Fibroblast of mammary gland (primary cell): Measurements from ENCODE around the gene AZU1.

Experiments used
- DNase-seq: peaks from one replicate; pipeline ENCODE4 v3.0.0-alpha.2; 2010; ENCODE audit warnings: low read depth
- H3K4me3 ChIP-seq: 2 replicates; pipeline ENCODE4 v1.5.1; 2011; ENCODE audit warnings: low read depth, mild to moderate bottlenecking, low read length, moderate library complexity; ENCODE audit not compliant: control insufficient read depth
- TF ChIP-seq, protein P1 (sequence below): conservative IDR thresholded peaks from 2 replicates; pipeline ENCODE4 v1.5.1; 2011; ENCODE audit warnings: low read depth, low read length, inconsistent platforms; ENCODE audit not compliant: control insufficient read depth, insufficient read depth

AZU1 gene, protein sequence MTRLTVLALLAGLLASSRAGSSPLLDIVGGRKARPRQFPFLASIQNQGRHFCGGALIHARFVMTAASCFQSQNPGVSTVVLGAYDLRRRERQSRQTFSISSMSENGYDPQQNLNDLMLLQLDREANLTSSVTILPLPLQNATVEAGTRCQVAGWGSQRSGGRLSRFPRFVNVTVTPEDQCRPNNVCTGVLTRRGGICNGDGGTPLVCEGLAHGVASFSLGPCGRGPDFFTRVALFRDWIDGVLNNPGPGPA

DNA sequence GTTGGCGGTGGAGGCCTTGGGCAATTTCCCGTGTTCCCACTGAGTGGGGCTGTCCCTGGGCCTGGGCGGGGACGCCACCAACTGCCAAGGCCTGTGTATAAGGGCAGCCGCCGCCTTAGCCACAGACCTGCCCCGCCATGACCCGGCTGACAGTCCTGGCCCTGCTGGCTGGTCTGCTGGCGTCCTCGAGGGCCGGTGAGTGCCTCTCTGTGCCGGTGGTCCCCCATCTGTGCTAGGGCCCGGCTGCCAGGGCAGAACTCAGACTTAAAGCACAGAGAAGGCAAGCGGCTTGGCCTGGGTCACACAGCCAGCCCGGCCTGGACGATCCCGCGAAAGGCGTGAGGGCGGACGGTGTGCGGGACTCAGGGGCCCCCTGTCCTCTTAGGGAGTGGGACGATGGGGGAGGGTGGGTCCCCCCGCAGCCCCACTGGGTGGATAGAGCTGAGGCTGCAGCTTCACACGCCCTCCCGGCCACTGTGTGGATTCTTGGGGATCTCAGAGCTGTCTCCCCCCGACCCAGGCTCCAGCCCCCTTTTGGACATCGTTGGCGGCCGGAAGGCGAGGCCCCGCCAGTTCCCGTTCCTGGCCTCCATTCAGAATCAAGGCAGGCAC, at the start of gene AZU1:
AZU1 (plus strand) TSS at position 128 of the 612 bp plus-strand sequence; CDS start at position 138, 10 bp downstream.
- H3K4me3 ChIP-seq = no peak within 1 kb of the TSS
- no peak for DNase-seq
- TF ChIP-seq, protein P1, sequence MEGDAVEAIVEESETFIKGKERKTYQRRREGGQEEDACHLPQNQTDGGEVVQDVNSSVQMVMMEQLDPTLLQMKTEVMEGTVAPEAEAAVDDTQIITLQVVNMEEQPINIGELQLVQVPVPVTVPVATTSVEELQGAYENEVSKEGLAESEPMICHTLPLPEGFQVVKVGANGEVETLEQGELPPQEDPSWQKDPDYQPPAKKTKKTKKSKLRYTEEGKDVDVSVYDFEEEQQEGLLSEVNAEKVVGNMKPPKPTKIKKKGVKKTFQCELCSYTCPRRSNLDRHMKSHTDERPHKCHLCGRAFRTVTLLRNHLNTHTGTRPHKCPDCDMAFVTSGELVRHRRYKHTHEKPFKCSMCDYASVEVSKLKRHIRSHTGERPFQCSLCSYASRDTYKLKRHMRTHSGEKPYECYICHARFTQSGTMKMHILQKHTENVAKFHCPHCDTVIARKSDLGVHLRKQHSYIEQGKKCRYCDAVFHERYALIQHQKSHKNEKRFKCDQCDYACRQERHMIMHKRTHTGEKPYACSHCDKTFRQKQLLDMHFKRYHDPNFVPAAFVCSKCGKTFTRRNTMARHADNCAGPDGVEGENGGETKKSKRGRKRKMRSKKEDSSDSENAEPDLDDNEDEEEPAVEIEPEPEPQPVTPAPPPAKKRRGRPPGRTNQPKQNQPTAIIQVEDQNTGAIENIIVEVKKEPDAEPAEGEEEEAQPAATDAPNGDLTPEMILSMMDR = no peak

DNA sequence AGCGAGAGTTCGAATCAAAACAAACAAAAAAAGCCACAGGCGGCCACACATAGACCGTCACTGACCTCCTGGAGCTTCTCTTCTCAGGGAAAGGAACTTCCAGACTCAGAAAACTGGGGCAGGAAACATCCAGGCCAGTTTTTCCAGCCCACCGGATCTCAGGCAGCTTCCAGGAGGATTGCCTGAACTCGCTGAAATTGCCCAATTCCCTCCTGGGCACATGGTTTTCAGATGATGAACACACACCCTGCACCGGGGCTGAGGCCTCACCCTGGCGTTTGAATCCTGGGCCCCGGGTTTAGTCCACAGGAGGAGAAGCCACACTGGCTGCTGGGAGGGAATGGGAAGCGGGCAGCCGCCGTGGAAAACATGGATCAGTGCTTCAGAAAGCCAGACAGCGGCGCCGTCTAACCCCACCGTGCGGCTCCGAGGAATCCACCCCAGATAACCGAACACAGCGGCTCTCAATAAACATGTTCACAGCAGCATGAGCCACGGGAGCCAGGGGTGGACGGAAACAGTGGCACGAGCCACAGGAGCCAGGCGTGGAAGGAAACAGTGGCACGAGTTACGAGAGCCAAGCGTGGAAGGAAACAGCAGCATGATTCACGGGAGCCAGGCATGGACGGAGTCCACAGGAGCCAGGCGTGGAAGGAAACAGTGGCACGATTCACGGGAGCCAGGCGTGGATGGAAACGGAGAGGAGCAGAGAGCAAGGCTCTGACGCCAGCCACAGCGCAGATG, 48.6 kb upstream of the AZU1 start:
- peak; percentile 96 for DNase-seq
- TF ChIP-seq, protein P1 = no peak
- H3K4me3 ChIP-seq = no peak overlapping the region

DNA sequence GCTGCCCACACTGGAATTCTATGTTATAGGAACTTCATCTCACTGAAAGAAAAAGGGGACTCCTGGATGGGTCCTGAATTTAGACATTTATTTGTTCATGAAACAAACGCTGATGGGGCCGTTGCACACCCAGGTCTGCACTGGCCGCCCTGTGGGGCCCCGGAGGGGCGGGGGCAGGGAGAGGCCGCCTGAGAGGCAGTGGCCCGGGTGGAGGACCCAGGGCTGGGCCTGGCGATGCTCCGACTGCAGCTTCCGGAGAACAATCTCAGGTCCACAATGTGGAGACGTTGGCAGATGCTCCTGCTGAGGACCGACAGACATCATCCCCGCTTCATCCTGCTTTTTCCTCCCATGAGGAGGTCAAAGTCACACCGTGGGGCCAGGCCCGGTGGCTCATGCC, 46.7 kb upstream of the AZU1 start:
- no peak for DNase-seq
- TF ChIP-seq, protein P1 = no peak
- no peak overlapping the region for H3K4me3 ChIP-seq

DNA sequence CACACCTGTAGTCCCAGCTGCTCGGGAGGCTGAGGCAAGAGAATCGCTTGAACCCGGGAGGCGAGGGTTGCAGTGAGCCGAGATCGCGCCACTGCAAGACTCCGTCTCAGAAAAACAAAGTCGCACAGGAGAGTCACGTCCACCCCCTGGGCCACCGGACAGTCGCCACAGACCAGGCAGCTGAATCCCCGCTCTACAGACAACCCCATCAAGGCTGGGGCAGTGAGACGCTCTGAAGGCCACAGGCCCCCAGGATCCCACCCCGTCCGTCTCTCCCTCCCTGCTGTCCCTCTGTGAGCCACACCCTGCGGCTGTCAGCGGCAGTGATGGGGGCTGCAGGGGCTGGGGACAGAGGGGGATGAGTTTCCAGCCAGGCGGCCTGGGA, 45.8 kb upstream of the AZU1 start:
- TF ChIP-seq, protein P1 = no peak
- no peak overlapping the region for H3K4me3 ChIP-seq
- DNase-seq = no peak

DNA sequence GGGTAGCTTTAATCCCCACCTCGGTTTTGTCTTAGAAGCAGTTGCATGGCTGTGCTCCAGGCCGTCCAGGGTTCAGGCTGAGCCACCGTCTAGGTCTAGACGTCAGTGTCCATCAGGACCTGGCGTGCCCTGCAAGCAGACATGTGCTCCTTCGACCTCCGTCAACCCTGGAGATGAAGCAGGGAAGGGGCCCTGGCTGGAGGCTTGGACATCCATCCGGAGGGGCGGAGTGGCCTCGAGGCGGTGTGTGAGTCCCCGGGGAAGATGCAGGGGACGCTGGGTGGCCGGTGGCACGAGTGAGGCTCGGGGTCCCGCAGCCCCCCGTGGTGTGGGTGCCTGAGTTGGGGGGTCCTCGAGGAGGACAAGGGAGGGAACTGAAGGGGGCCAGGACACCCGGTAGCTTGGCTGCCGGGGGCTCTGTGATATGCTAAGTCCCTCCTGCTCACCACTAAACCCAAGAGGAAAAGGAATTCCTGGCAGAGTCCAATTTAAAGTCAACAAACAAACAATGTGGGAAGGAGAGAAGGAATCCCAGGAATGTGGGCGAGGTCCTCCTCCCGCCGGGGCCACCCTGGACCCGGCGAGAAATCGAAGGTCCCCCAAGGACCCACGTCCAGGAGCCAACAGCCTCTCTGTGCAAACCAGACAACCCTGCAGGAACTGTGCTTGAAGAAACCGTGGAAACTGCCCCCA, 45.3 kb upstream of the AZU1 start:
- DNase-seq = no peak
- no peak overlapping the region for H3K4me3 ChIP-seq
- TF ChIP-seq, protein P1 = no peak

DNA sequence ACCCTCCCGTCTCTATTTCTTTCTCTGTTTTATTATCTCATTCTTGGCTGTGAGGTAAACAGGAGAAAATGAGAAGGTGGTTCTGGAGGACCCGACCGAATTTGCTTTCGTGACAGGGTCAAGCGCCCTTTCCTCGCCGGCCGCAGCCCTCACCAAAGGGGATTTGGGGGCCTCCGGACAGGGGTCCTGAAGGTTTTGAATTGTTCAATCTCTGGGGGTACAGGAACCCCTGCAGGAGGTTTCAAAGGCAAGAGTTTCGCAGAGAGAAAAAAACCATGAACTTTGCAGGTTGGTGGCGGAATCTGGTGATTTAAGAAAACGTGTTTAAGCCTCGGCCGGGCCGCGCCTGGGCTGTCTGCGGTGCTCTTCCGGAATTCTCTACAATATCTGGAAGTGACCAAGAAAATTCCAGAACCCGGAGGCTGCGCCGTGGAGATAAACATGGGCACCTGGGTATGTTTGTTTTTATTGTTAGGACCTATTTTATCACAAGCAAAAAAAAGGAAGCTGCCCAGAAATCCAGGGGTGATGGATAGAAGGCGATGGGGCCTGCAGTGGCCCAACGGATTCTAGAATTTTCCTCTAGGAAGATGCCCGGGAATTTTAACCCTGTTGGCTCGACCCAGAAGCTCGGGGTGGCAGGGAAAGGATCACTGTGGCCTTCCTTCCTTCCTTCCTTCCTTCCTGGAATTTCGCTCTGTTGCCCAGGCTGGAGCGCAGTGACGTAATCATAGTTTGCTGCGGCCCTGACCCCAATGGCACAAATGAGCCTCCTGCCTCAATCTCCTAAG, 44.6 kb upstream of the AZU1 start:
- H3K4me3 ChIP-seq = no peak overlapping the region
- no peak for DNase-seq
- TF ChIP-seq, protein P1 = no peak
